Activated naive CD4-positive, alpha-beta T cell treated with Interleukin-2 at 50 U/mL for 16 hours (primary cell): Measurements from ENCODE around the gene MYBBP1A.
A peak's percentile ranks its signal among the peaks of the same experiment; 100 is the strongest.

Experiments used
- DNase-seq: peaks from one replicate; pipeline ENCODE4 v3.0.0-alpha.2; 2020

Gene MYBBP1A

GRCh38 chr17:4515501-4515900, 39.7 kb downstream of the MYBBP1A start:
- no peak for DNase-seq

GRCh38 chr17:4514779-4515178, 40.4 kb downstream of the MYBBP1A start:
- no peak for DNase-seq

- no peak for DNase-seq
Observed at GRCh38 chr17:4514206-4514605, 41.0 kb downstream of the MYBBP1A start.

- DNase-seq = no peak
Observed at GRCh38 chr17:4513113-4514032, 41.8 kb downstream of the MYBBP1A start.

- no peak for DNase-seq
Observed at GRCh38 chr17:4512156-4513112, 42.8 kb downstream of the MYBBP1A start.

GRCh38 chr17:4511199-4511932, 43.8 kb downstream of the MYBBP1A start:
- no peak for DNase-seq

GRCh38 chr17:4510618-4510941, 44.6 kb downstream of the MYBBP1A start:
- DNase-seq = no peak

- DNase-seq = no peak
Observed at GRCh38 chr17:4509923-4510617, 45.1 kb downstream of the MYBBP1A start.

- peak; percentile 20 for DNase-seq
Observed at GRCh38 chr17:4509401-4509800, 45.8 kb downstream of the MYBBP1A start.

GRCh38 chr17:4508207-4508606, 47.0 kb downstream of the MYBBP1A start:
- no peak for DNase-seq

GRCh38 chr17:4507361-4508111, 47.6 kb downstream of the MYBBP1A start:
- DNase-seq = no peak

GRCh38 chr17:4506892-4507291, 48.3 kb downstream of the MYBBP1A start:
- DNase-seq = no peak

- no peak for DNase-seq
Observed at GRCh38 chr17:4506175-4506813, 48.9 kb downstream of the MYBBP1A start.

GRCh38 chr17:4505187-4505586, 50.0 kb downstream of the MYBBP1A start:
- no peak for DNase-seq

- no peak for DNase-seq
Observed at GRCh38 chr17:4504188-4504587, 51.0 kb downstream of the MYBBP1A start.

GRCh38 chr17:4503283-4504025, 51.7 kb downstream of the MYBBP1A start:
- no peak for DNase-seq

- DNase-seq = no peak
Observed at GRCh38 chr17:4502466-4503154, 52.6 kb downstream of the MYBBP1A start.

- no peak for DNase-seq
Observed at GRCh38 chr17:4501295-4501949, 53.8 kb downstream of the MYBBP1A start.

GRCh38 chr17:4500191-4500571, 55.0 kb downstream of the MYBBP1A start:
- no peak for DNase-seq
